Neural cell (in vitro differentiated cells): ENCODE data around the gene SRA1.
"Not testable (repeated sequence)": the region's sequence is repeated elsewhere in the genome, so short reads cannot be mapped to it uniquely, and the experiment has no call there.

Experiments
- CTCF ChIP-seq: fragments of 450-650 bp; IDR thresholded peaks from 2 replicates; pipeline ENCODE4 v1.5.1; 2014; ENCODE audit warnings: antibody characterized with exemption, mild to moderate bottlenecking, moderate library complexity; ENCODE audit not compliant: poor library complexity, severe bottlenecking
- EZH2 ChIP-seq: fragments of 200-600, 300-800 bp; shearing (Covaris generic), sonication (generic); IDR thresholded peaks from 2 replicates; pipeline ENCODE4 v1.6.1; 2014; ENCODE audit warnings: antibody characterized with exemption, low read length, borderline replicate concordance, mild to moderate bottlenecking; ENCODE audit not compliant: insufficient read depth, poor library complexity, severe bottlenecking
- POLR2AphosphoS5 ChIP-seq: IDR thresholded peaks from 2 replicates; pipeline ENCODE4 v1.6.1; 2012
- RAD21 ChIP-seq: fragments of 450-650 bp; conservative IDR thresholded peaks from 2 replicates; pipeline ENCODE4 v1.6.1; 2014; ENCODE audit warnings: antibody characterized with exemption, mild to moderate bottlenecking, moderate library complexity
- TAF1 ChIP-seq: IDR thresholded peaks from 2 replicates; pipeline ENCODE4 v1.6.1; 2012; ENCODE audit warnings: low read depth

GRCh38 chr5:140603446-140603698, 46.1 kb upstream of the SRA1 start:
- TF ChIP-seq CTCF, RAD21, POLR2AphosphoS5, TAF1, EZH2: not testable (repeated sequence)
